WTC11 (cell line): ENCODE results near the gene CDR2.

Experiments
- ATF3 ChIP-seq: sonication (generic); formaldehyde crosslinking; conservative IDR thresholded peaks from 2 replicates; pipeline ENCODE4 v1.8.1; 2022; ENCODE audit warnings: mild to moderate bottlenecking, missing genetic modification reagents
- CTCF ChIP-seq: fragments of 200-600 bp; IDR thresholded peaks from 2 replicates; pipeline ENCODE4 v1.8.0; 2022; ENCODE audit warnings: antibody characterized with exemption
- JUN ChIP-seq: sonication (generic); formaldehyde crosslinking; IDR thresholded peaks from 2 replicates; pipeline ENCODE4 v1.8.0; 2023; ENCODE audit warnings: mild to moderate bottlenecking, missing genetic modification reagents
- ZNF263 ChIP-seq: sonication (generic); formaldehyde crosslinking; IDR thresholded peaks from 2 replicates; pipeline ENCODE4 v1.8.1; 2022; ENCODE audit warnings: low read depth, mild to moderate bottlenecking, moderate library complexity, missing genetic modification reagents

GRCh38 chr16:22385196-22385595 is 10.8 kb upstream of the CDR2 start:
- no peak for TF ChIP-seq CTCF
- no peak for TF ChIP-seq ATF3
- no peak for TF ChIP-seq JUN (CRISPR knock-in tag)
- no peak for TF ChIP-seq ZNF263 (CRISPR knock-in tag)
